PFSK-1 (cell line): ENCODE measurements around the gene NME4.

Source experiments
- SIN3A ChIP-seq: IDR thresholded peaks from 2 replicates; pipeline ENCODE4 v1.6.1; 2012; ENCODE audit warnings: mild to moderate bottlenecking, low read length, moderate library complexity, borderline replicate concordance; ENCODE audit not compliant: insufficient read depth
- TF ChIP-seq, protein P1 (sequence below), 2 experiments: IDR thresholded peaks; 2 replicates each; pipeline versions ENCODE4 v1.6.1 to v1.8.0; 2011 to 2012; ENCODE audit warnings: low read depth in 2 of 2, low read length in 2 of 2, control low read depth in 1 of 2, inconsistent platforms in 1 of 2, mild to moderate bottlenecking in 1 of 2, moderate library complexity in 1 of 2; ENCODE audit not compliant: insufficient read depth in 1 of 2

GRCh38 chr16:369275-369865 is 27.6 kb upstream of the NME4 start:
- TF ChIP-seq SIN3A: no peak
- TF ChIP-seq, protein P1, sequence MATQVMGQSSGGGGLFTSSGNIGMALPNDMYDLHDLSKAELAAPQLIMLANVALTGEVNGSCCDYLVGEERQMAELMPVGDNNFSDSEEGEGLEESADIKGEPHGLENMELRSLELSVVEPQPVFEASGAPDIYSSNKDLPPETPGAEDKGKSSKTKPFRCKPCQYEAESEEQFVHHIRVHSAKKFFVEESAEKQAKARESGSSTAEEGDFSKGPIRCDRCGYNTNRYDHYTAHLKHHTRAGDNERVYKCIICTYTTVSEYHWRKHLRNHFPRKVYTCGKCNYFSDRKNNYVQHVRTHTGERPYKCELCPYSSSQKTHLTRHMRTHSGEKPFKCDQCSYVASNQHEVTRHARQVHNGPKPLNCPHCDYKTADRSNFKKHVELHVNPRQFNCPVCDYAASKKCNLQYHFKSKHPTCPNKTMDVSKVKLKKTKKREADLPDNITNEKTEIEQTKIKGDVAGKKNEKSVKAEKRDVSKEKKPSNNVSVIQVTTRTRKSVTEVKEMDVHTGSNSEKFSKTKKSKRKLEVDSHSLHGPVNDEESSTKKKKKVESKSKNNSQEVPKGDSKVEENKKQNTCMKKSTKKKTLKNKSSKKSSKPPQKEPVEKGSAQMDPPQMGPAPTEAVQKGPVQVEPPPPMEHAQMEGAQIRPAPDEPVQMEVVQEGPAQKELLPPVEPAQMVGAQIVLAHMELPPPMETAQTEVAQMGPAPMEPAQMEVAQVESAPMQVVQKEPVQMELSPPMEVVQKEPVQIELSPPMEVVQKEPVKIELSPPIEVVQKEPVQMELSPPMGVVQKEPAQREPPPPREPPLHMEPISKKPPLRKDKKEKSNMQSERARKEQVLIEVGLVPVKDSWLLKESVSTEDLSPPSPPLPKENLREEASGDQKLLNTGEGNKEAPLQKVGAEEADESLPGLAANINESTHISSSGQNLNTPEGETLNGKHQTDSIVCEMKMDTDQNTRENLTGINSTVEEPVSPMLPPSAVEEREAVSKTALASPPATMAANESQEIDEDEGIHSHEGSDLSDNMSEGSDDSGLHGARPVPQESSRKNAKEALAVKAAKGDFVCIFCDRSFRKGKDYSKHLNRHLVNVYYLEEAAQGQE (IDR thresholded peaks at IDR 0.05; ENCODE audit: insufficient read depth in 1 of 2, low read depth in 2 of 2, low read length in 2 of 2): no peak
